GM23338 (cell line): Measurements from ENCODE around the gene SRGN. TPM values are rescaled to one million over a fixed set of nuclear protein-coding genes. Genes with fewer than 3 reads are reported as not detected.

Source experiments
- ATAC-seq: fragments of 200-7000 bp; cut with Tn5 transposase; 3 replicates; pipeline ENCODE4 v1.9.1; 2020
- DNase-seq: peaks from one replicate; pipeline ENCODE4 v3.0.0-alpha.2; 2015; ENCODE audit warnings: low spot score
- H2AFZ ChIP-seq: fragments of 200-600 bp; sonication (generic); 2 replicates; pipeline ENCODE4 v1.8.0; 2016; ENCODE audit warnings: antibody characterized with exemption, mild to moderate bottlenecking, moderate library complexity
- H3F3A ChIP-seq: fragments of 200-600 bp; sonication (generic); replicated peaks from 2 replicates; pipeline ENCODE4 v1.8.0; 2017; ENCODE audit warnings: antibody characterized with exemption, mixed run types, low read depth
- H3K27ac ChIP-seq: fragments of 200-600 bp; sonication (generic); 2 replicates; pipeline ENCODE4 v1.6.1; 2016; ENCODE audit warnings: low read depth
- H3K27me3 ChIP-seq: fragments of 200-600 bp; sonication (generic); 2 replicates; pipeline ENCODE4 v1.8.0; 2016; ENCODE audit warnings: mild to moderate bottlenecking, mixed run types, moderate library complexity; ENCODE audit not compliant: insufficient read depth
- H3K36me3 ChIP-seq: fragments of 200-600 bp; sonication (generic); 2 replicates; pipeline ENCODE4 v1.8.0; 2016; ENCODE audit warnings: mild to moderate bottlenecking; ENCODE audit not compliant: insufficient read depth
- H3K4me1 ChIP-seq: fragments of 200-600 bp; sonication (generic); 2 replicates; pipeline ENCODE4 v1.8.0; 2016; ENCODE audit warnings: mild to moderate bottlenecking, moderate library complexity; ENCODE audit not compliant: insufficient read depth
- H3K4me2 ChIP-seq: fragments of 200-600 bp; sonication (generic); 2 replicates; pipeline ENCODE4 v1.7.1; 2017; ENCODE audit warnings: mixed run types
- H3K4me3 ChIP-seq: fragments of 200-600 bp; sonication (generic); 2 replicates; pipeline ENCODE4 v1.6.1; 2016; ENCODE audit warnings: mixed run types
- H3K79me2 ChIP-seq: fragments of 200-600 bp; sonication (generic); replicated peaks from 2 replicates; pipeline ENCODE4 v1.8.0; 2017; ENCODE audit warnings: mild to moderate bottlenecking; ENCODE audit not compliant: insufficient read depth
- H3K9me2 ChIP-seq: fragments of 200-600 bp; sonication (generic); 2 replicates; pipeline ENCODE4 v1.8.0; 2017; ENCODE audit not compliant: insufficient read depth
- H4K20me1 ChIP-seq: fragments of 200-600 bp; sonication (generic); replicated peaks from 2 replicates; pipeline ENCODE4 v1.8.0; 2017; ENCODE audit warnings: mild to moderate bottlenecking; ENCODE audit not compliant: insufficient read depth
- H3K27ac Mint-ChIP-seq: 2 replicates; pipeline ENCODE4 v1.8.0; 2020; ENCODE audit warnings: inconsistent platforms, mild to moderate bottlenecking, moderate library complexity, mixed read lengths
- H3K27me3 Mint-ChIP-seq: 3 replicates; pipeline ENCODE4 v1.8.0; 2022; ENCODE audit warnings: low read depth, mild to moderate bottlenecking, moderate library complexity, mixed read lengths, inconsistent platforms; ENCODE audit not compliant: insufficient read depth, poor library complexity
- H3K36me3 Mint-ChIP-seq: 3 replicates; pipeline ENCODE4 v1.8.0; 2021; ENCODE audit warnings: low read depth, mild to moderate bottlenecking, inconsistent platforms, moderate library complexity, mixed read lengths
- H3K4me1 Mint-ChIP-seq: 3 replicates; pipeline ENCODE4 v1.8.0; 2020; ENCODE audit warnings: mild to moderate bottlenecking, inconsistent platforms, mixed read lengths
- H3K4me3 Mint-ChIP-seq: 3 replicates; pipeline ENCODE4 v1.8.0; 2021; ENCODE audit warnings: moderate library complexity, mild to moderate bottlenecking, inconsistent platforms, mixed read lengths
- H3K9me3 Mint-ChIP-seq: 3 replicates; pipeline ENCODE4 v1.8.0; 2020; ENCODE audit warnings: moderate library complexity, mild to moderate bottlenecking, inconsistent platforms, mixed read lengths
- CREB1 ChIP-seq: fragments of 250-450 bp; sonication (Bioruptor Pico); IDR thresholded peaks from 2 replicates; pipeline ENCODE4 v1.5.0; 2020; ENCODE audit warnings: low read depth, mild to moderate bottlenecking, moderate library complexity
- EZH2phosphoT487 ChIP-seq: fragments of 200-600 bp; sonication (generic); IDR thresholded peaks from one replicate; pipeline ENCODE4 v1.8.1; 2018; ENCODE audit warnings: antibody characterized with exemption; ENCODE audit not compliant: unreplicated experiment
- JUNB ChIP-seq: IDR thresholded peaks from one replicate; pipeline ENCODE4 v1.6.1; 2016; ENCODE audit warnings: antibody characterized with exemption; ENCODE audit not compliant: unreplicated experiment
- POLR2AphosphoS5 ChIP-seq: IDR thresholded peaks from 2 replicates; pipeline ENCODE4 v1.6.1; 2016; ENCODE audit warnings: antibody characterized with exemption, low read depth
- STAT1 ChIP-seq: IDR thresholded peaks from one replicate; pipeline ENCODE4 v1.6.1; 2016; ENCODE audit warnings: antibody characterized with exemption; ENCODE audit not compliant: unreplicated experiment
- ZNF114 ChIP-seq: fragments of 250-450 bp; sonication (Bioruptor Pico); IDR thresholded peaks from 2 replicates; pipeline ENCODE4 v1.5.0; 2020; ENCODE audit warnings: mild to moderate bottlenecking, moderate library complexity
- ZNF331 ChIP-seq: fragments of 250-450 bp; sonication (Bioruptor Pico); IDR thresholded peaks from 2 replicates; pipeline ENCODE4 v1.5.0; 2020; ENCODE audit warnings: low read depth, mild to moderate bottlenecking, moderate library complexity
- ZNF462 ChIP-seq: fragments of 250-450 bp; sonication (Bioruptor Pico); IDR thresholded peaks from 2 replicates; pipeline ENCODE4 v1.5.0; 2020; ENCODE audit warnings: mild to moderate bottlenecking, moderate library complexity
- polyA plus RNA-seq: library from polyadenylated mRNA; unstranded; fragments of >200 nt; fragmentation: Nextera tagmentation; extraction: Ambion mirVana; gene quantifications from 2 replicates; pipeline ENCODE4 v1.2.1, GENCODE V29; 2016
- total RNA-seq: library from RNA; depleted of rRNA; stranded (reverse); fragments of >200 nt; shearing (Covaris generic); gene quantifications from 2 replicates; pipeline ENCODE4 v1.2.3, GENCODE V29; 2014
- TF ChIP-seq, protein P1 (sequence below), 2 experiments: fragments of 200-600 bp in 1 of 2; sonication (generic) in 1 of 2; conservative IDR thresholded peaks; 2 replicates each; pipeline versions ENCODE4 v1.5.1 to v1.6.1; 2016 to 2017; ENCODE audit warnings: antibody characterized with exemption in 2 of 2, low read depth in 2 of 2, mild to moderate bottlenecking in 2 of 2, moderate library complexity in 1 of 2

SRGN gene
- total and polyA plus RNA-seq, 2 experiments from 2014 or later, result not detected

DNA sequence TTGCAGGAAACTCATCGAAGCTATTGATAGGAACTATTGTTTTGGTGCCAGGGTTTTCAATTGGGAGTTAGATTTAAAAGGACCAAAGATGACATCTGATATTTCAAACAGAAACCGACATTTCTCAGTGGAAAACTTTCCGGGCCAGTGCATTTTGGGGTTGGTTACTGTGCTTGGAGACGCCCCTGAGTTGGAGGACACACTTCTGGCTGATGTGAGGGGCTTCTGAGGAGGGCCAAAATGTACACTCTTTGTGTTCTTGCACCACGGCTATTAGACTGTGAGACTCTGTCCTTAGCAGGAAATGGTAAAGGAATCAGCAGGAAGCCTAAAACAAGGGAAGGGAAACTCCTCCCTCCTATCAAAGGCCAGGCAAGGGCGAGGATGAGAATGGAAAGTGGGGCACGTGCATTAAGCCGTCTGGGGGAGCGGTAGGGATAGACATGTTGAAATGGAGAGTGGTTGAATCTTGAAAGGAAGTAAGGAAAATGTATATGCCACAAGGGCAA is 1.8 kb upstream of the SRGN start (continued):
- TF ChIP-seq ZNF462 (CRISPR knock-in tag) (no peak), POLR2AphosphoS5 (no peak), ZNF114 (no peak), CREB1 (CRISPR knock-in tag) (no peak)
- TF ChIP-seq, protein P1, sequence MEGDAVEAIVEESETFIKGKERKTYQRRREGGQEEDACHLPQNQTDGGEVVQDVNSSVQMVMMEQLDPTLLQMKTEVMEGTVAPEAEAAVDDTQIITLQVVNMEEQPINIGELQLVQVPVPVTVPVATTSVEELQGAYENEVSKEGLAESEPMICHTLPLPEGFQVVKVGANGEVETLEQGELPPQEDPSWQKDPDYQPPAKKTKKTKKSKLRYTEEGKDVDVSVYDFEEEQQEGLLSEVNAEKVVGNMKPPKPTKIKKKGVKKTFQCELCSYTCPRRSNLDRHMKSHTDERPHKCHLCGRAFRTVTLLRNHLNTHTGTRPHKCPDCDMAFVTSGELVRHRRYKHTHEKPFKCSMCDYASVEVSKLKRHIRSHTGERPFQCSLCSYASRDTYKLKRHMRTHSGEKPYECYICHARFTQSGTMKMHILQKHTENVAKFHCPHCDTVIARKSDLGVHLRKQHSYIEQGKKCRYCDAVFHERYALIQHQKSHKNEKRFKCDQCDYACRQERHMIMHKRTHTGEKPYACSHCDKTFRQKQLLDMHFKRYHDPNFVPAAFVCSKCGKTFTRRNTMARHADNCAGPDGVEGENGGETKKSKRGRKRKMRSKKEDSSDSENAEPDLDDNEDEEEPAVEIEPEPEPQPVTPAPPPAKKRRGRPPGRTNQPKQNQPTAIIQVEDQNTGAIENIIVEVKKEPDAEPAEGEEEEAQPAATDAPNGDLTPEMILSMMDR (conservative IDR thresholded peaks at IDR 0.05; ENCODE audit: low read depth in 2 of 2), result no peak

DNA sequence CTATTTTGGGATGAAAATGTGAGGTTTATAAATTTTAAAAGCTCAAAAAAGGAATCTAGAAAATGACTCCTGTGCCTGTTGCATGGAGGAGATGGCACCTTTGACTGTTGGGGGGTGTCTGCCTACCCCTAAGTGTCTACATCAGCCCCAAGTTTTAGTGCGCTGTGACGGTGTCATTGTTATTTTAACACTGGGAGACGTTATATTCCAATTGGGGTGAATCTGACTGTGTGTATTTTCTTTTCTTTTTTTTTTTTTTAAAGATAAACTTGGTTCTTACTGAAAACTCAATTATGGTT is 517 bp downstream of the SRGN start:
- H2AFZ ChIP-seq, result no peak overlapping the region
- no peak overlapping the region for H3K4me2 ChIP-seq
- no peaks in the 10 kb centered on the region for H4K20me1 ChIP-seq
- H3F3A ChIP-seq, result no peaks in the 10 kb centered on the region
- H3K36me3 ChIP-seq, result no peaks in the 10 kb centered on the region
- H3K36me3 Mint-ChIP-seq, result no peaks in the 10 kb centered on the region
- H3K9me2 ChIP-seq, result no peaks in the 10 kb centered on the region
- peaks cover 9% of the 10 kb centered on the region for H3K4me1 ChIP-seq
- no peak overlapping the region for H3K4me3 ChIP-seq
- peaks cover 2% of the 10 kb centered on the region for H3K27me3 Mint-ChIP-seq
- no peak overlapping the region for H3K27ac ChIP-seq
- ATAC-seq, result no peak
- H3K9me3 Mint-ChIP-seq, result no peaks in the 10 kb centered on the region
- H3K79me2 ChIP-seq, result no peaks in the 10 kb centered on the region
- no peaks in the 10 kb centered on the region for H3K27me3 ChIP-seq
- no peak overlapping the region for H3K4me3 Mint-ChIP-seq
- no peak overlapping the region for H3K27ac Mint-ChIP-seq
- DNase-seq, result no peak
- H3K4me1 Mint-ChIP-seq, result peaks cover 13% of the 10 kb centered on the region
- TF ChIP-seq JUNB (no peak), ZNF331 (CRISPR knock-in tag) (no peak), POLR2AphosphoS5 (no peak), ZNF114 (no peak), CREB1 (CRISPR knock-in tag) (no peak), STAT1 (no peak), EZH2phosphoT487 (no peak)
- TF ChIP-seq, protein P1 (conservative IDR thresholded peaks at IDR 0.05; ENCODE audit: low read depth in 2 of 2), result no peak
